Measurements from ENCODE around the gene CEP104. TPM values are rescaled to one million over a fixed set of nuclear protein-coding genes. Genes with fewer than 3 reads are reported as not detected.

CEP104 gene
- total and polyA plus RNA-seq, 2 donors (not counting 1 experiment from before 2014, with no cell fraction given) = 27.7 to 71.8 TPM

DNA sequence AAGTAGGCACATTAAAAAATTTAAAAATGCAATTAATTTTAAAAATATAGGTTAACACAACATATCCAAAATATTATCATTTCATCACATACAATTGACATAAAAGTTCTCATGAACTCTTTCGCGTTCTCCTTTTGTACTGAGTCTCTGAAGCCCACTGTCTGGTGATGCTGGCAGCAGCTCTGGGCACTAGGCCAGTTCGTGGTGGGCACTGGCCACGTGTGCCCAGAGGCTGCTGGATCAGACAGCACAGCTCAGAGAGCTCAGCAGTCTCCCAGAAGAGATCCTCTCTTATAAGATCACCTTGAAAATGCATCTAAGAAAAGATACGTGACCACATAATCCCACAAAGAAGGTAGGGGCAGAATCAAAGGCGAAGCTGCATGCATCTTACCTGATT, 9.9 kb downstream of the CEP104 start:
- Mint-ChIP-seq H3K9me3 (ENCODE audit: insufficient read depth) (no peaks in the 10 kb centered on the region), H3K27me3 (no peaks in the 10 kb centered on the region), H3K4me3 (no peak overlapping the region), H3K27ac (no peak overlapping the region), H3K4me1 (peaks cover 10% of the 10 kb centered on the region)
- no peak overlapping the region for H2AFZ ChIP-seq (ENCODE audit: insufficient read depth, low read depth, low read length, poor library complexity, severe bottlenecking)
- intact Hi-C loops (cut with micrococcal nuclease) = no loop called here
- H3K79me2 ChIP-seq (ENCODE audit: control insufficient read depth, insufficient read depth, low read length) = no peaks in the 10 kb centered on the region
- DNase-seq (no peak), ATAC-seq (ENCODE audit: low read depth) (no peak)
- ChIA-PET CTCF (no interaction called here), POLR2A (no interaction called here)
- H3K4me1 ChIP-seq (ENCODE audit: control insufficient read depth in 2 of 2, insufficient read depth in 2 of 2, low read length in 2 of 2) = no peaks in the 10 kb centered on the region
- H4K20me1 ChIP-seq (ENCODE audit: control insufficient read depth, insufficient read depth, low read length, poor library complexity, severe bottlenecking) = peaks cover under 1% of the 10 kb centered on the region
- H3K9me3 ChIP-seq (ENCODE audit: control extremely low read depth in 1 of 3, control insufficient read depth in 2 of 3, insufficient read depth in 1 of 3, low read length in 2 of 3) = no peaks in the 10 kb centered on the region
- WGBS (ENCODE audit: insufficient coverage) = 100% methylated on average over 3 of the region's 6 CpGs
- TF ChIP-seq, protein P1, sequence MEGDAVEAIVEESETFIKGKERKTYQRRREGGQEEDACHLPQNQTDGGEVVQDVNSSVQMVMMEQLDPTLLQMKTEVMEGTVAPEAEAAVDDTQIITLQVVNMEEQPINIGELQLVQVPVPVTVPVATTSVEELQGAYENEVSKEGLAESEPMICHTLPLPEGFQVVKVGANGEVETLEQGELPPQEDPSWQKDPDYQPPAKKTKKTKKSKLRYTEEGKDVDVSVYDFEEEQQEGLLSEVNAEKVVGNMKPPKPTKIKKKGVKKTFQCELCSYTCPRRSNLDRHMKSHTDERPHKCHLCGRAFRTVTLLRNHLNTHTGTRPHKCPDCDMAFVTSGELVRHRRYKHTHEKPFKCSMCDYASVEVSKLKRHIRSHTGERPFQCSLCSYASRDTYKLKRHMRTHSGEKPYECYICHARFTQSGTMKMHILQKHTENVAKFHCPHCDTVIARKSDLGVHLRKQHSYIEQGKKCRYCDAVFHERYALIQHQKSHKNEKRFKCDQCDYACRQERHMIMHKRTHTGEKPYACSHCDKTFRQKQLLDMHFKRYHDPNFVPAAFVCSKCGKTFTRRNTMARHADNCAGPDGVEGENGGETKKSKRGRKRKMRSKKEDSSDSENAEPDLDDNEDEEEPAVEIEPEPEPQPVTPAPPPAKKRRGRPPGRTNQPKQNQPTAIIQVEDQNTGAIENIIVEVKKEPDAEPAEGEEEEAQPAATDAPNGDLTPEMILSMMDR (IDR thresholded peaks at IDR 0.05) = no peak
- TF ChIP-seq EZH2 (IDR thresholded peaks at IDR 0.05; ENCODE audit: borderline replicate concordance, insufficient read depth, low read depth, low read length, poor library complexity, severe bottlenecking) = no peak
- peaks cover 3 to 48% of the 10 kb centered on the region in 2 experiments for H3K36me3 ChIP-seq (replicated peaks in 1 of 2; ENCODE audit: control extremely low read depth in 1 of 2, control insufficient read depth in 1 of 2, extremely low read depth in 1 of 2, insufficient read depth in 2 of 2, low read length in 1 of 2)
- H3K9ac ChIP-seq (ENCODE audit: low read length) = no peak overlapping the region
- no peak overlapping the region for H3K27ac ChIP-seq (ENCODE audit: low read length in 2 of 2)
- H3K27me3 ChIP-seq (replicated peaks in 1 of 4; ENCODE audit: control extremely low read depth in 1 of 4, control insufficient read depth in 3 of 4, insufficient read depth in 4 of 4, low read length in 3 of 4) = no peaks in the 10 kb centered on the region
- H3K4me2 ChIP-seq (replicated peaks; ENCODE audit: low read depth, low read length, poor library complexity, severe bottlenecking) = no peak overlapping the region
- no peak overlapping the region for H3K4me3 ChIP-seq (ENCODE audit: control extremely low read depth in 1 of 5, extremely low read depth in 1 of 5, insufficient read depth in 1 of 5, low read depth in 2 of 5, low read length in 4 of 5)

DNA sequence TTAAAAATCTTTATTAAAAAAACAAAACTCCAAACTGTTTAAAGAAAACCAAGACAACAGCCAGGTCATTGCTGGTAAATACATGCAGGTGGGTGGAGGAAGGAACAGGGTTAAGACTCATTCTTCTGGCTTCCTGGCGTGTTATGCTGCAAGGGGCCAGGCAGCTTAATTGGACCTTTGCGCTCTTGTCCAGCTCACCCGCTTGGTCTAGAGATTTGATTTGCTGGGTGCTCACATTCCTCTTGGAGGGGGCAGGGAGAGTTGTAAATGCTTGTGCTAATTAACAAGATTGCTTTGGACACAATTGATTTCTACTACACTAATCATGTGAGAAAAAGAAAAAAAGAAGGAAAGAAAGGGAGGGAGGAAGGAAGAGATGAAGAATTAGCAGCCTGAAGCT, 10.5 kb downstream of the CEP104 start:
- no peak for DNase-seq
- Histone ChIP-seq H4K20me1 (ENCODE audit: control insufficient read depth, insufficient read depth, low read length, poor library complexity, severe bottlenecking) (no peaks in the 10 kb centered on the region), H2AFZ (ENCODE audit: insufficient read depth, low read depth, low read length, poor library complexity, severe bottlenecking) (no peak overlapping the region), H3K4me1 (ENCODE audit: control insufficient read depth in 2 of 2, insufficient read depth in 2 of 2, low read length in 2 of 2) (no peaks in the 10 kb centered on the region), H3K9ac (ENCODE audit: low read length) (no peak overlapping the region), H3K27me3 (replicated peaks in 1 of 4; ENCODE audit: control extremely low read depth in 1 of 4, control insufficient read depth in 3 of 4, insufficient read depth in 4 of 4, low read length in 3 of 4) (no peaks in the 10 kb centered on the region), H3K36me3 (replicated peaks in 1 of 2; ENCODE audit: control extremely low read depth in 1 of 2, control insufficient read depth in 1 of 2, extremely low read depth in 1 of 2, insufficient read depth in 2 of 2, low read length in 1 of 2) (peaks cover 3 to 43% of the 10 kb centered on the region in 2 experiments), H3K27ac (ENCODE audit: low read length in 2 of 2) (no peak overlapping the region), H3K9me3 (ENCODE audit: control extremely low read depth in 1 of 3, control insufficient read depth in 2 of 3, insufficient read depth in 1 of 3, low read length in 2 of 3) (no peaks in the 10 kb centered on the region), H3K4me3 (ENCODE audit: control extremely low read depth in 1 of 5, extremely low read depth in 1 of 5, insufficient read depth in 1 of 5, low read depth in 2 of 5, low read length in 4 of 5) (no peak overlapping the region), H3K4me2 (replicated peaks; ENCODE audit: low read depth, low read length, poor library complexity, severe bottlenecking) (no peak overlapping the region), H3K79me2 (ENCODE audit: control insufficient read depth, insufficient read depth, low read length) (no peaks in the 10 kb centered on the region)
- CTCF ChIA-PET = interaction anchor here (0.7 kb wide), 1 partner anchor 217 kb away, joined by 5 read pairs; no protein-coding TSS in a partner anchor
- 100% methylated on average over 2 of the region's 3 CpGs for WGBS (ENCODE audit: insufficient coverage)
- Mint-ChIP-seq H3K27me3 (no peaks in the 10 kb centered on the region), H3K27ac (no peak overlapping the region), H3K9me3 (ENCODE audit: insufficient read depth) (no peaks in the 10 kb centered on the region), H3K4me3 (no peak overlapping the region), H3K4me1 (peaks cover 14% of the 10 kb centered on the region)
- intact Hi-C loops (cut with micrococcal nuclease) = no loop called here
- TF ChIP-seq, protein P1 (IDR thresholded peaks at IDR 0.05) = no peak
- TF ChIP-seq EZH2 (IDR thresholded peaks at IDR 0.05; ENCODE audit: borderline replicate concordance, insufficient read depth, low read depth, low read length, poor library complexity, severe bottlenecking) = no peak
- ATAC-seq (ENCODE audit: low read depth) = no peak
- POLR2A ChIA-PET = no interaction called here
